Measurements from ENCODE around the gene TRIM41. TPM values are rescaled to one million over a fixed set of nuclear protein-coding genes. Genes with fewer than 3 reads are reported as not detected.
"Not testable (repeated sequence)": the region's sequence is repeated elsewhere in the genome, so short reads cannot be mapped to it uniquely, and the experiment has no call there.

The TRIM41 gene
- total RNA-seq (10 to 100 TPM; 15.6 to 41.6 (median 19.6) TPM), polyA plus RNA-seq (10 to 100 TPM; 13.3 to 56.2 (median 28.1) TPM)
- long read RNA-seq, donor 1, full-length matches to known transcripts = 6 of 1,992 reads
- long read RNA-seq, donor 1, partial matches to known transcripts = 1,888 of 1,992 reads
- long read RNA-seq, donor 1, other reads (novel, unspliced or antisense) = 98 of 1,992 reads
- long read RNA-seq, donor 2, partial matches to known transcripts = 1,266 of 1,335 reads
- long read RNA-seq, donor 2, other reads (novel, unspliced or antisense) = 69 of 1,335 reads
- long read RNA-seq, donor 3, partial matches to known transcripts = 1,645 of 1,723 reads
- long read RNA-seq, donor 3, other reads (novel, unspliced or antisense) = 77 of 1,723 reads
- long read RNA-seq, donor 4, partial matches to known transcripts = 0 of 2 reads
- long read RNA-seq, donor 4, other reads (novel, unspliced or antisense) = 2 of 2 reads
- long read RNA-seq, donor 5, partial matches to known transcripts = 2 of 4 reads
- long read RNA-seq, donor 5, other reads (novel, unspliced or antisense) = 2 of 4 reads
- long read RNA-seq, donor 6, partial matches to known transcripts = 1 of 1 reads
- long read RNA-seq, donor 6, other reads (novel, unspliced or antisense) = 0 of 1 reads
- long read RNA-seq, donor 7, partial matches to known transcripts = 1,263 of 1,269 reads
- long read RNA-seq, donor 7, other reads (novel, unspliced or antisense) = 5 of 1,269 reads
- long read RNA-seq, donor 8, partial matches to known transcripts = 2,893 of 2,937 reads
- long read RNA-seq, donor 8, other reads (novel, unspliced or antisense) = 44 of 2,937 reads
- long read RNA-seq, donor 9, partial matches to known transcripts = 2,032 of 2,144 reads
- long read RNA-seq, donor 9, other reads (novel, unspliced or antisense) = 112 of 2,144 reads
- long read RNA-seq, donor 10, full-length matches to known transcripts = 1 of 2,109 reads
- long read RNA-seq, donor 10, partial matches to known transcripts = 2,016 of 2,109 reads
- long read RNA-seq, donor 10, other reads (novel, unspliced or antisense) = 92 of 2,109 reads

DNA sequence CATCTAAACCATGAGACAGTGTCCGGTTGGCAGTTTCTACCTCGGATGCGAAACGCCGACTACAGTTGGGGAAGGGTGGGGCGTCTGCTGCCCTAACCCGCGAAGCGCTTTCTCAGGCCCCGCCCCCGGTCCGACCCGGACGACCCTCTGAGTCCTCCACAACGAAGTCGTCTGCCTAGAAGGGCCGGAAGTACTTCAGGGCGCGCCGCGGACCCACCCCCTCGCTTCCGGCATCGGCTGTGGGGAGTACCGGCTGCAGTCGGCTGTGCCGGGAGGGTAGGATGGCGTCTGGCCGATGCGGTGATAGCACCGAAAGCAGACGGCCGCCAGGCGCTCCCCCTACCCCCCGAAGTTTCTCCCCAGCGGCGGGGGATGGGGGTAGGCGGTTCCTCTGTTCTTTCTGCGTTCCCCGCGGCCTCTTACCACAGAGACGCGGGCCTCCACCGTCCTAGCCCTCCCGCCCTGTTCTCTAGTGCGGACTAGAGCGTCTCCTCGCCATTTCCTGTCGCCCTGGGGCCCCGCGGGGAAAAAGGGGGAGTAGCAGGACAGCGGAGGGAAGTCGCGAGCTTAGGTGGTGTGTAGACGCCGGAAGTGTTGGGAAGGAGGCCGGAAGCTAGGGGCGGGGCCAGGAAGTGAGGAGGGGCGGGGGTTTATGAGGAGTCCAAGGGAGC lies at the start of gene TRIM41:
TSS of gene TRIM41 (plus strand) at position 224 of the 671 bp plus-strand sequence. CDS start 719 bp downstream, outside the sequence.
- WGBS, 4 donors = 0% methylated on average over 29 to 59 of the region's 59 CpGs
- H3K9me3 ChIP-seq (replicated peaks in 1 of 3) = no peaks in the 10 kb centered on the region
- H3K27me3 ChIP-seq = no peaks in the 10 kb centered on the region
- peak; percentile 94 to 99 (median 98) for DNase-seq
- peak within 1 kb of the TSS; percentile 46 to 87 (median 72) for H3K4me3 ChIP-seq
- peak within 1 kb of the TSS; percentile 74 to 98 (median 95) for H3K27ac ChIP-seq
- intact Hi-C loops (cut with DNase I) = loop anchor here (2.0 to 5.0 kb wide), 2 partner anchors 36 kb away; no protein-coding TSS in a partner anchor
- peaks cover 0 to 10% of the 10 kb centered on the region in 2 donors for H3K36me3 ChIP-seq (replicated peaks in 1 of 2)
- H3K4me1 ChIP-seq (replicated peaks in 1 of 2) = peaks cover 4 to 19% of the 10 kb centered on the region in 2 donors
- TF ChIP-seq POLR2A (IDR thresholded peaks at IDR 0.05) = peak; percentile 81 to 84
- TF ChIP-seq, protein P1, sequence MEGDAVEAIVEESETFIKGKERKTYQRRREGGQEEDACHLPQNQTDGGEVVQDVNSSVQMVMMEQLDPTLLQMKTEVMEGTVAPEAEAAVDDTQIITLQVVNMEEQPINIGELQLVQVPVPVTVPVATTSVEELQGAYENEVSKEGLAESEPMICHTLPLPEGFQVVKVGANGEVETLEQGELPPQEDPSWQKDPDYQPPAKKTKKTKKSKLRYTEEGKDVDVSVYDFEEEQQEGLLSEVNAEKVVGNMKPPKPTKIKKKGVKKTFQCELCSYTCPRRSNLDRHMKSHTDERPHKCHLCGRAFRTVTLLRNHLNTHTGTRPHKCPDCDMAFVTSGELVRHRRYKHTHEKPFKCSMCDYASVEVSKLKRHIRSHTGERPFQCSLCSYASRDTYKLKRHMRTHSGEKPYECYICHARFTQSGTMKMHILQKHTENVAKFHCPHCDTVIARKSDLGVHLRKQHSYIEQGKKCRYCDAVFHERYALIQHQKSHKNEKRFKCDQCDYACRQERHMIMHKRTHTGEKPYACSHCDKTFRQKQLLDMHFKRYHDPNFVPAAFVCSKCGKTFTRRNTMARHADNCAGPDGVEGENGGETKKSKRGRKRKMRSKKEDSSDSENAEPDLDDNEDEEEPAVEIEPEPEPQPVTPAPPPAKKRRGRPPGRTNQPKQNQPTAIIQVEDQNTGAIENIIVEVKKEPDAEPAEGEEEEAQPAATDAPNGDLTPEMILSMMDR (IDR thresholded peaks at IDR 0.05) = peak in 1 of 6 experiments; percentile 20

DNA sequence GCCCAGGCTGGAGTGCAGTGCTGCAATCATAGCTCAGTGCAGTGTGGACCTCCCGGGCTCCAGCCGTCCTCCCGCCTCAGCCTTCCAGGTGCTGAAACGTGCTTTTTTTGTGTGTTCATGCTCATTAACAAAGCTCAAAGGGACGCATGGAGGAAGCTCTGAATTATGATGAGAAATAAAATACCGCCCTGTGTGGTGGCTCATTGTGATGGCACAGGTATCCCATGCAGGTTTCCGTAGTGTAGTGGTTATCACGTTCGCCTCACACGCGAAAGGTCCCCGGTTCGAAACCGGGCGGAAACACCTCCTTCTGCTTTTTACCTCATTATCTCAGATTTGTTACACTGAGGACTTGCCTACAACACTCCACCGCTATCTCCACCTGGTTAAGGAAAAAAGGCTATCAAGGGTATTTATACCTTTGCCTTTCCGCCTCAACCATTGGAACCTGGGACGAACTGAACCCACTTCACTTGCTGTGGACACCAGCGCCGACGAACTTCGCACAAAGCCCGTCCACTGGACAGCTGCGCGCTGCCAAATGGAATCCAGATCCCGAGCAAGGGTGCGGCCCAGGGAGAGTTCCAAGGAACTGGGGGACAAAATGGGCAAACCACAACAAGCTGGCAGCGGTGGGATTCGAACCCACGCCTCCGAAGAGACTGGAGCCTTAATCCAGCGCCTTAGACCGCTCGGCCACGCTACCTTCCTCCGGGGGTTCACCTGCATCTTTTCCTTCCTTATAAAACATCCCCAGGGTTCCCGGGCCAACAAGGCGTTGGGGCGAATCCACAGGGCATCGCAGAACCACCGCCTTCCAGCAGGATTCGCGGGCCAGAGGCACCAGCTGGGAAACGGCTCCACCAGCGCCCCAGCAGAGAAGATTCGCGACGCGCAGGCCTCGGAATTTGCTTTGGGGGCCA lies 49.4 kb upstream of the TRIM41 start:
- no peak overlapping the region for H3K4me3 ChIP-seq
- H3K9me3 ChIP-seq (replicated peaks in 1 of 3) = no peaks in the 10 kb centered on the region
- no peak overlapping the region for H3K27ac ChIP-seq
- H3K36me3 ChIP-seq (replicated peaks in 1 of 2) = no peaks in the 10 kb centered on the region
- no peak for DNase-seq
- no peak for TF ChIP-seq POLR2A (IDR thresholded peaks at IDR 0.05)
- TF ChIP-seq, protein P1 (IDR thresholded peaks at IDR 0.05) = no peak
- peaks cover 69% of the 10 kb centered on the region for H3K27me3 ChIP-seq
- WGBS, 4 donors = 3 to 5% (median 4%) methylated on average over 32 to 50 of the region's 50 CpGs
- H3K4me1 ChIP-seq (replicated peaks in 1 of 2) = no peaks in the 10 kb centered on the region
- intact Hi-C loops (cut with DNase I) = loop anchor here in 1 of 2 donors (5.0 kb wide), 1 partner anchor 391 kb away; no protein-coding TSS in a partner anchor

DNA sequence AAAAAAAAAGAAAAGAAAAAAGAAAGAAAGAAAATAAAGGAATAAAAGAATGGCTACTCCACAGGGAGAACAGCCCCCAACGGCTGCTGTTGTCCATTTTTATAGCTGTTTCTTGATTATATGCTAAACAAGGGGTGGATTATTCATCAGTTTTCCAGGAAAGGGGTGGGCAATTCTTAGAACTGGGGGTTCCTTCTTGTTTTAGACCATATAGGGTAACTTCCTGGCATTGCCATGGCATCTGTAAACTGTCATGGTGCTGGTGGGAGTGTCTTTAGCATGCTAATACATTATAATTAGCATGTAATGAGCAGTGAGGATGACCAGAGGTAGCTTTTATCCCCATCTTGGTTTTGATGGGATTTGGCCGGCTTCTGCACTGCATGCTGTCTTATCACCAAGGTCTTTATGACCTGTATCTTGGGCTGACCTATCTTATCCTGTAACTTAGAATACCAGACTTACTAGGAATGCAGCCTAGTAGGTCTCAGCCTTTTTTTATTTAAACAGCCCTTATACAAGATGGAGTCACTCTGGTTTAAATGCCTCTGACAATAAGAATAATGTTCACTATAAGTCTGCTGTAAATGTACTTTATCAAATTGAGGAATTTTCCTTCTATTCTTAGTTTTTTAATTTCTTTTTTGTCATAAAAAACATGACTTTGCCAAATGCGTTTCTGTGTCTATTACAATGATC lies 46.7 kb upstream of the TRIM41 start:
- Histone ChIP-seq H3K27ac (no peak overlapping the region), H3K4me1 (replicated peaks in 1 of 2) (no peaks in the 10 kb centered on the region), H3K4me3 (no peak overlapping the region), H3K36me3 (replicated peaks in 1 of 2) (no peaks in the 10 kb centered on the region), H3K27me3 (peaks cover 44% of the 10 kb centered on the region), H3K9me3 (replicated peaks in 1 of 3) (no peaks in the 10 kb centered on the region)
- no peak for DNase-seq
- no peak for TF ChIP-seq POLR2A (IDR thresholded peaks at IDR 0.05)
- WGBS, 4 donors = 53 to 65% (median 53%) methylated on average over 3 of the region's 3 CpGs
- intact Hi-C loops (cut with DNase I) = no loop called here

DNA sequence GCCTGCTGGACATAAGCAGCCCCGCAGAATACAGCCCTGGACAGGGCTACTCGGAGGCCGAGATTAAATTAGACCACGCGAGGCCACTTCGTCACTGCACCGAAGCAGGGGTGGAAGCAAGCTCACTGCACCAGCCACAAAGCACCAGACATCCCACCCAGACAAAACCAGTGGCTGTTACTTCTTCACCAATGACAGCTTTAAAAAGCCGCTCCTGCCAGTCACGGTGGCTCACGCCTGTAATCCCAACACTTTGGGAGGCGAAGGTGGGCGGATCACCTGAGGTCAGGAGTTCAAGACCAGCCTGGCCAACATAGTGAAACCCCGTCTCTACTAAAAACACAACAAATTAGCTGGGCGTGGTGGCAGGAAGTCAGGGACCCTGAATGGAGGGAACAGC lies 45.5 kb upstream of the TRIM41 start:
- H3K27me3 ChIP-seq = peaks cover 32% of the 10 kb centered on the region
- H3K4me1 ChIP-seq (replicated peaks in 1 of 2); H3K9me3 ChIP-seq (replicated peaks in 1 of 3); intact Hi-C loops (cut with DNase I); DNase-seq; H3K36me3 ChIP-seq (replicated peaks in 1 of 2); H3K27ac ChIP-seq; H3K4me3 ChIP-seq: not testable (repeated sequence)
- WGBS, 4 donors = 65 to 72% (median 69%) methylated on average over 7 to 14 of the region's 14 CpGs

Data from adrenal gland (tissue), 19 donors.